ENCODE measurements around the gene GLT6D1.

- TF ChIP-seq CTCF (IDR thresholded peaks at IDR 0.05; ENCODE audit: control extremely low read depth in 1 of 3, insufficient read depth in 1 of 3, low read depth in 1 of 3, low read length in 3 of 3) (no peak), POLR2A (IDR thresholded peaks at IDR 0.05; ENCODE audit: control extremely low read depth in 1 of 2, low read depth in 2 of 2, low read length in 2 of 2) (no peak), MAX (IDR thresholded peaks at IDR 0.05) (no peak; the same call in 1 of the 2 replicates), PHF8 (conservative IDR thresholded peaks at IDR 0.05; ENCODE audit: low read depth, low read length) (no peak), RAD21 (IDR thresholded peaks at IDR 0.05 in 1 of 2, conservative IDR thresholded peaks at IDR 0.05 in 1 of 2; ENCODE audit: low read depth in 2 of 2, low read length in 2 of 2) (no peak), ASH2L (IDR thresholded peaks at IDR 0.05; ENCODE audit: low read length) (no peak), EZH2 (IDR thresholded peaks at IDR 0.05; ENCODE audit: low read depth, low read length, severe bottlenecking) (no peak), CHD1 (IDR thresholded peaks at IDR 0.05; ENCODE audit: low read depth, low read length) (no peak), SRF (IDR thresholded peaks at IDR 0.05; ENCODE audit: low read depth, low read length) (no peak)
Measured at GRCh38 chr9:135650408-135650807, 11.1 kb upstream of the GLT6D1 start.

Data from H1 (cell line).